Activated effector memory CD4-positive, alpha-beta T cell treated with anti-CD3 and anti-CD28 coated beads, Interleukin-2, amount 50 U/mL, for 16 hours (primary cell): ENCODE results near the gene R3HDM4.
"Not testable (repeated sequence)": the region's sequence is repeated elsewhere in the genome, so short reads cannot be mapped to it uniquely, and the experiment has no call there.

Experiments used
- DNase-seq: peaks from one replicate; pipeline ENCODE4 v3.0.0-alpha.2; 2020

The R3HDM4 gene

GRCh38 chr19:871446-872265 lies 41.4 kb downstream of the R3HDM4 start:
- DNase-seq = peak; percentile 80

DNA sequence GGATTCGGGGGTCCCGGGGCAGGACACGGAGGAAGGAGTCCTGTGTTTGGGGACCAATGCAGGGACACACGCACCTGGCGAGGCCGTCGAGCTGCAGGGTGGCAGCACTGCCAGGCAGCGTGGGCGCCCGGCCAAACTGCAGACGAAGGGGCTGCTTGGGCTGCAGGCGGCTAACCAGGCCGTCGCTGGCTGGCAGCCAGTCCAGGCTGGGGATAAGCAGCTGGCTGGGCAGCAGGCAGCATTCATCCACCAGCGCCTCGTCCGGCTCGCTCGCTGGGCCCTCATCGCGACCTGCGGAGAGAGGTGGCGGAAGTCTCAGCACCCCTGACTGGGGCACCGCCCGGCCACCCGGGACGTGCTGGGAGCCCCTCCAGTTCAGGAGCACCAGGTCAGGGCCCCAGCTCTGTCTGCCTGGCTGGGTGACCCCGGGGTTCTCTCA lies 42.0 kb downstream of the R3HDM4 start:
- DNase-seq = no peak

GRCh38 chr19:870314-870713 lies 42.7 kb downstream of the R3HDM4 start:
- DNase-seq = no peak

DNA sequence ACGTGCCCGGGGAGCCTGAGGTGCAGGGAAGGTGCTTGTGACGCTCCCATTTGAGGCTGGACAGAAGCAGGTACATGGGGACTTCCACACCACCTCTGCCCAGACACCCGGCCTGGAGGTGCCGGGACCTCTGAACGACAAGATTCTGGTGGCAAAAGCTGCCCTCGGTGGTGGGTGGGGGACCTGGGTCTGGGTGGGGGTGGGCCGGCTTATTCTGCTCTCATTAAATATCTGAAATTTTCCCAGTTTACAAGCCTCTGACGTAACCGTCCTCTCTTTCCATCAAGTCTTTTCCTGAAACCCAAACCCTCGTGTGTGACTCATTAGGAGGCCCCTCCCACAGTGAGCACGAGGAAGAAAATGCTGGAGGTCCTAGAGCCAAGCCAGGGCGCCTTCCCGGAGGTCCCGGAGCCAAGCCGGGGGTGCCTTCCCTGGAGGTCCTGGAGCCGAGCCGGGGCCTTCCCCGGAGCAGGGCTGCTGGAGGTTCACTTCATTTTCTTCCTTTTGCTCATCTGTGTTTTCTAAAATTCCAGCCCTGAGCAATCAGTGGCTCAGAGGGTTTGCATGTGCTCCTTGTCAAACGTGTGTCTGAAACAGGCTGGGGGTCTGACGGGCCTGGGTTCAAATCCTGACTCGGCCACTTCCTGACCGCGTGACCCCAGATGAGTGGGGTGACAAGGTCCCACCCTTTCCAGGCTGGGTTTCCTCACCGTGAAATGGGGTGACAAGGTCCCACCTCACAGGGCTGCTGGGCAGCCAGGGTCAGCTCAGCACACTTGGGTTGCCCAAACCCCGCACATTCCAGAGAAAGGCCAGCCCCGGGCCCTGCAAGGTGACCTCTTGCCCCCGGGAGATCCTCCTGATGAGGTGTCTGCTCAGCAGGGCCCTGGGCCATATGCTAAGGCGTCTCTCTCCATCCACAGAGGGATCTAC lies 43.5 kb downstream of the R3HDM4 start:
- no peak for DNase-seq

- DNase-seq = no peak
Observed at GRCh38 chr19:868458-869244, 44.4 kb downstream of the R3HDM4 start.

GRCh38 chr19:867855-868457 lies 45.1 kb downstream of the R3HDM4 start:
- DNase-seq = no peak

DNA sequence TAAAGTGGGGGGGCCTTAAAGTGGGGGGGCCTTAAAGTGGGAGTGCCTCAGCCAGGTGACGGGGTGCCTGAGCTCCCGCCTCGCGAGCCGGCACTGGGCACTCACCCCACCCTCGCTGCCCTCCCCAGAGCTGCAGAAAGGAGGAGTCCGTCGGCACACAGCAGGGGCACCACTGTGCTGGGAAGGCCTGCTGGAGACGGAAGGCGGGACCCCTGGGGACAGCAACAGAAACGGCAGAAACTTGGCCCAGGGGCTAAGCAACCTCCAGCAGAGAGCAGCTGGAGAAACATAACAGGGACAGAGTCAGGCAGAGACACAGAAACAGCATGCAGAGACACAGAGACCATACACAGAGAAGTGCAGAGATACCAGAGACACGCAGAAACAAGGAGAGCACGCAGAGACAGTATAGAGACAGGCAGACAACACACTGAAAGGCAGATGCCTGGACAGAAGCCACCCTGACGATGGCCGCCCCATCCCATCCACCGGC lies 45.7 kb downstream of the R3HDM4 start:
- no peak for DNase-seq

GRCh38 chr19:866769-867300 lies 46.2 kb downstream of the R3HDM4 start:
- no peak for DNase-seq

DNA sequence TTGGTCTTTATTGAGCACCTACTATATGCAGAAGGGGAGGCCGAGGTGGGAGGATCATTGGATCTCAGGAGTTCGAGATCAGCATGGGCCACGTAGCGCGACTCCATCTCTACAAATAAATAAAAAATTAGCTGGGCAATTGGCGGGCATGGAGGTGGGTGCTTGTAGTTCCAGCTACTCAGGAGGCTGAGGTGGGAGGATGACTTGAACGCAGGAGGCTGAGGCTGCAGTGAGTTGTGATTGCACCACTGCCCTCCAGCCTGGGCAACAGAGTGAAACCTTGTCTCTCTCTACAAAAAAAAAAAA lies 49.8 kb downstream of the R3HDM4 start:
- DNase-seq = no peak

DNA sequence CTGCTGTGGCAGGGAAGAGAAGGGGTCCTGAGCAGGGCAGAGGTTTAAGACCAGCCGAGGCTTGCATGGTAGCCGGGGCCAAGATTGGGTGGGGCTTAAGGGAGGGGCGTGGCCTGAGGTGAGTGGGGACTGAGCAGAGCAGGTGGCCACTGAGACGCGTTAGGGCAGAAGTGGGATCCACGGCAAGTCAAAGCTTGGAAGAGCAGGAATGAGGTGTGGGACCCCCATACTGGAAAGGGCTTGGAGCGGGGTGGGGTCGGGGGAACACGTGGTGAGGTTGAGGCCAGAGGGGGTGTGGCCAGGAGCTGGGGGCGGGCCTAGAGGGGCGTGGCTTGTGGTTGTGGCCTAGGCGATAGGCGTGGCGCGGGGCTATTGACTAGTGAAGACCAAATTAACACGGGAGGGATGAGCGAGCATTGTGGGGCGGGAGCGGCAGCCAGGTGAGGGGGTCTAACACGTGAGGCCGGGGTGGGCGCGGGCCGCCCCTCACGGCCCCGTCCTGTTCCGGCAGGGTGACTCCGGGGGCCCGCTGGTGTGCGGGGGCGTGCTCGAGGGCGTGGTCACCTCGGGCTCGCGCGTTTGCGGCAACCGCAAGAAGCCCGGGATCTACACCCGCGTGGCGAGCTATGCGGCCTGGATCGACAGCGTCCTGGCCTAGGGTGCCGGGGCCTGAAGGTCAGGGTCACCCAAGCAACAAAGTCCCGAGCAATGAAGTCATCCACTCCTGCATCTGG lies 50.3 kb downstream of the R3HDM4 start:
- DNase-seq = peak; percentile 92

GRCh38 chr19:861756-862580 lies 51.1 kb downstream of the R3HDM4 start:
- peak; percentile 88 for DNase-seq

DNA sequence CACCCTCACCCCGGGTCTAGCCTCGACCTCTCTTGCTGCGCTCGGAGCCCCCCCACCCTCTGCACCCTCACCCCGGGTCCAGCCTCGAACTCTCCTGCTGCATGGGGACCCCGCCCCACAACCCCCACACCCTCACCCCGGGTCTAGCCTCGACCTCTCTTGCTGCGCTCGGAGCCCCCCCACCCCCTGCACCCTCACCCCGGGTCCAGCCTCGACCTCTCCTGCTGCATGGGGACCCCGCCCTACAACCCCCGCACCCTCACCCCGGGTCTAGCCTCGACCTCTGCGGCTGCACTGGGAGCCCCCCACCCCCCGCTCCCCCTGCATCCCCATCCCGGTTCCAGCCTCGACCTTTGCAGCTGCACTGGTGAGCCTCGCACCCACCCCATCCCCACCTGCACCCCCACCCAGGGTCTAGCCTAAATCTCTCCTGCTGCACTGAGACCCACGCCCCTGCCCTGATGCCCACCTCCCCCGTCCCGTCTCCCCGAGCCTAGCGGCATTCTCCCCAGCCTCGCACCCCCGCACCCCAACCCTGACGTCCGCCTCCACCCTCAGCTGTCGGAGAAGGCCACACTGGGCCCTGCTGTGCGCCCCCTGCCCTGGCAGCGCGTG lies 51.8 kb downstream of the R3HDM4 start:
- no peak for DNase-seq

DNA sequence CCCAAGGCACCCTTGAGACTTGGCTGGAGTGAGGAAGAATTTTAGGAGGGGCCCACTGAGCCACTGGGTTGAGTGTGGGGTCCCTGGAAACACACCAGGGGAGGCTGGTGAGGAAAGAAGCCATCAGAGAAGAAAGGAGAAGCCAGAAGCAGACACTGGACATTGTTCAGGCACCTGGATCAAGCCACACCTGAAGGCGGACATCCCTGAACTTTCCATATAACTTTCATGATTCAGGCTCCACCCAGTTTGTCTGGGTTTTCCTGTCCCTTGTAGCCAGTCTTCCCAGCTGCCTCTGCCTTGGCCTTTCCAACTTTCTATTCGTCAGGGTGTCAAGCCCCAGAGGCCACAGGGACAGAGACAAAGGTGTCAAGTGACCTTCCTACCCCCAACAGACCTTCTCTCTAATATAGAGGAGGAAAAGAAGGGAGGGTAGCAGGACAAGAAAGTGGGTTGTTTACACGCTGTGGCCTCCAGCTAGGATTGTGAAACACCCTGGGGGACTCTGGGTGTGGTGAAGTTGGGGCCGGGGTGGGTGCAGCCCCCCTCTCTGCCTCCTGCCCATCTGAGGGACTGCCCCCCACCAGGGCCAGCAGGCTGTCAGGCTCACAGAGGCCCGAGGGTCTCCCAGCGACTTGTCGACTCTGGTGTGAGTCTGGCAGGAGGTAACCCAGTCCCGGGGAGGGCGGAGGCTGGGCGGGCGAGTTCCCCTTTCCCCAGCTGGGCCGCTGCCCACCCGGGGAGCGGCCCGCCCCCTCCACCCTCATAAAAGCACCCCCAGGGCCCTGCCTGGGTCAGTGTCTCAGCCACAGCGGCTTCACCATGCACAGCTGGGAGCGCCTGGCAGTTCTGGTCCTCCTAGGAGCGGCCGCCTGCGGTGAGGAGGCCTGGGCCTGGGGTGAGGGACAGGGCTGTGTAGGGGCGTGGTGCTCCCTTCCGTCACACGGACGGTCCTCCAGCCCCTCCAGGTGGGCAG lies 53.9 kb downstream of the R3HDM4 start, which contains the start of gene CFD:
TSS of gene CFD (plus strand) at position 797 of the 976 bp plus-strand sequence. CDS start at position 823, 26 bp downstream.
- no peak for DNase-seq

- no peak for DNase-seq
Observed at GRCh38 chr19:858284-858683, 54.7 kb downstream of the R3HDM4 start.

GRCh38 chr19:855566-856120 lies 57.4 kb downstream of the R3HDM4 start:
- DNase-seq = no peak

- no peak for DNase-seq
Observed at GRCh38 chr19:855142-855541, 57.9 kb downstream of the R3HDM4 start.

DNA sequence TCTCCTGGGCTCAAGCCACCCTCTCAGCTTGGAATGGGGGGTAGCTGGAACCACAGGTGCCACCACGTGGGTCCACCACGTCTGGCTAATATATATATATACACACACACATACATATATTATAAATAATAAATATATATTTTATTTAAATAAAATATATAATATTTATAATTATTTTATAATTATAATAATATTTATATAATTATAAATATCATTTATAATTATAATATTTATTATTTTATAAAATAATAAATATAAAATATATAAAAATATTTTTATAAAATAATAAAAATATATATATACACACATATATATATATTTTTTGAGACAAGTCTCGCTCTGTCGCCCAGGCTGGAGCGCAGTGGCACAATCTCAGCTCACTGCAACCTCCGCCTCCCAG lies 58.5 kb downstream of the R3HDM4 start:
- no peak for DNase-seq

- not testable (repeated sequence) for DNase-seq
Observed at GRCh38 chr19:853614-854220, 59.3 kb downstream of the R3HDM4 start.
